ENCODE measurements around the gene PARVB.

PARVB gene, protein sequence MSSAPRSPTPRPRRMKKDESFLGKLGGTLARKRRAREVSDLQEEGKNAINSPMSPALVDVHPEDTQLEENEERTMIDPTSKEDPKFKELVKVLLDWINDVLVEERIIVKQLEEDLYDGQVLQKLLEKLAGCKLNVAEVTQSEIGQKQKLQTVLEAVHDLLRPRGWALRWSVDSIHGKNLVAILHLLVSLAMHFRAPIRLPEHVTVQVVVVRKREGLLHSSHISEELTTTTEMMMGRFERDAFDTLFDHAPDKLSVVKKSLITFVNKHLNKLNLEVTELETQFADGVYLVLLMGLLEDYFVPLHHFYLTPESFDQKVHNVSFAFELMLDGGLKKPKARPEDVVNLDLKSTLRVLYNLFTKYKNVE

GRCh38 chr22:44024288-44024921 is at the start of gene PARVB:
Gene PARVB (plus strand): TSS chr22:44024302. CDS start chr22:44024340, 38 bp downstream.
- no peak for DNase-seq

DNA sequence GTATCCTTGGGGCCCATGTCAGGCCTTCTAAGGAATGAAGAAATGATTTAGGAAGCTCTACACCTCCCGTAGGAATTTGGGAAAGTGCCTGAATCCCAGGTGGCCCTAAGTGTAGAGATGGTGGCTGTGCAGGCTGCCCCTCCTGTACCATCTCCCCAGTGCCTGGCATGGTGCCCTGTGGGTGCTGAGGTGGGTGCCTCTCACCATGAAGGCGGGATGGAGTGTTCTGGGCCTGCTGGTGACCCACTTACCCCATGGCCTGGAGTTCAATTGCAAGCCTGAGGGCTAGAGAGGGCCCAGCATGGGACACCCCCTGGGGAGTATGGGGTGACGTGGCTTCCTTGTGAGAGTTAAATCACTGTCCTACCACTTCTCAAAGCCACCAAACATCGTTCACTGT is 49.1 kb upstream of the PARVB start:
- no peak for DNase-seq

DNA sequence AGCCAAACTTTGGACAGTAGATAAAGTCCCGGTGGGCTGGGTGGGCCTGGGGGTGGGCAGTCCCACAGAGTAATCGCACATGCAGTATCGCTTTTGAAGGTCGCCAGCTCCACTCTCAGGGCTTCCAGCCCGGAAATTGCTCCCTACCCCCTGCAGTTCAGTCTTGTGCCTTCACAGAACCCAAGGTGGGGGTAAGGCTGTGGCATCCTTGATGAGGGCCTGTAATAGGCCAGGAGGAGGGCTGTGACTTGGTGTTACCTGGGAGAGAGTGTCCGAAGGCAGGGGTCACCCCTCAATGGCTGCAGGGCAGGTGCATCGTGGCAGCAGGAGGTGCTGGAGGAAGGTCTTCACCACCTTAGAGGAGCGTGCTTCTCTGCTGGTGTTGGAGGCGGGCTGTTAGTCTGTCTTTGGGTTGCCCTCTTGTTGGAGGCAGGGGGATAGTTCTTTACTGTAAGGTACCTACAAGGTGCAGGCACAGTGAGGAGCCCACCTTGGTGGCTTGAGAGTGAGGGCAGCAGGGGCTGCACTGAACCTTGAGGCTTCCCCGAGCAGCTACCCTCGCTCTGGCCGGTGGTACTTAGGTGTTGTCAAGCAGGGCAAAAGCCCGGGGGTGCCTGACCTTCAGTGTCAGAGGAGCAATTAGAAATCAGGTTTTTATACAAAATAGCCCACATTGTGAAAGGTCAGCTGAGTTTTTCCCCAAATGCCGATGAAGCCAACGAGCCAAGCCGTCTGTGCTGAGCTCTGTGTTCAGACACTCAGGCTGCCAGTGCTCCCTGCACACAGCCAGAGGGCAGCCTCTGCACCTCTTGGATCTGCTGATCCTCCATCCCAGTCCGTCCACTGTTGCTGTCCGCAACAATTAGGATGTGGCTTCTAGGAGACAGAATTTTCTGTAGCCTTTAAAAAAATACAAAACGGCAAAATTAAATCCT is 47.0 kb upstream of the PARVB start:
- DNase-seq = no peak

- no peak for DNase-seq
Observed at GRCh38 chr22:43978558-43978957, 45.5 kb upstream of the PARVB start.

DNA sequence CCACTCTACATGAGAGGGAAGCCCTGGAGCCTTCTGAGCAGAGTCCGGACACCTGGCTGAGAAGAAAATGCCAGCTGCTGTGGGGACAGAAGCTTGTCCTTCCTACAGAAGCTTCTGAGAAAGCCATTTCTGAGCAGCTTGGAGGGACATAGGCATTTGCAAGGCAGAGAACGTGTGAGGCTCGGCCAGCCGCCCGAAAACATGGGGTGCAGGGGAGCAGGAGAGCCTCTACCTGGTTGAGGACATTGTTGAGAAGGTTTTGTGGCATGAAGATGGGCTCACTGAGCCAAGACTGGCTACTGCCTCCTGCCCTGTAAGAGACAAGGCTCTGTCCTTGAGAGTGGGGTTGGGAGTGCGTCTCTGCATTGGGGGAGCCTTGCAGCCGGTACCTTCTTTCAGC is 43.5 kb upstream of the PARVB start:
- DNase-seq = no peak

- no peak for DNase-seq
Observed at GRCh38 chr22:43980996-43981395, 43.1 kb upstream of the PARVB start.

GRCh38 chr22:43983808-43984207 is 40.3 kb upstream of the PARVB start:
- DNase-seq = no peak

DNA sequence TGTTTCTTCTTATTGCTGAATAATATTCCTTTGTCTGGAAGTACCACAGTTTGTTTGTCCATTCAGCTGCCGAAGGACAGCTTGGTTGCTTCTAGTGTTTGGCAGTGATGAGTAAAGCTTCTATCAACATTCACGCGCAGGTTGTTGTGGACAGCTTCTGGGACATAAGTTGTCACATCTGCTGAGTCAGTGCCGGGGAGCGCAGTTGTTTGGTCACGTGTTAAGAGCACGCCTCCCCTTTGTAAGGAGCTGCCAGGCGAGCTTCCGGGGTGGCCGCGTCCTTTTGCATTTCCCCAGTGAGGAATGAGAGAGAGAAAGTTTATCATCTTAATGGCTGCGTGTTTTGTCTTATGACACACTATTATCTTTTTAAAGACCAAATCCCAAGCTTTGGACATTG is 38.6 kb upstream of the PARVB start:
- no peak for DNase-seq

DNA sequence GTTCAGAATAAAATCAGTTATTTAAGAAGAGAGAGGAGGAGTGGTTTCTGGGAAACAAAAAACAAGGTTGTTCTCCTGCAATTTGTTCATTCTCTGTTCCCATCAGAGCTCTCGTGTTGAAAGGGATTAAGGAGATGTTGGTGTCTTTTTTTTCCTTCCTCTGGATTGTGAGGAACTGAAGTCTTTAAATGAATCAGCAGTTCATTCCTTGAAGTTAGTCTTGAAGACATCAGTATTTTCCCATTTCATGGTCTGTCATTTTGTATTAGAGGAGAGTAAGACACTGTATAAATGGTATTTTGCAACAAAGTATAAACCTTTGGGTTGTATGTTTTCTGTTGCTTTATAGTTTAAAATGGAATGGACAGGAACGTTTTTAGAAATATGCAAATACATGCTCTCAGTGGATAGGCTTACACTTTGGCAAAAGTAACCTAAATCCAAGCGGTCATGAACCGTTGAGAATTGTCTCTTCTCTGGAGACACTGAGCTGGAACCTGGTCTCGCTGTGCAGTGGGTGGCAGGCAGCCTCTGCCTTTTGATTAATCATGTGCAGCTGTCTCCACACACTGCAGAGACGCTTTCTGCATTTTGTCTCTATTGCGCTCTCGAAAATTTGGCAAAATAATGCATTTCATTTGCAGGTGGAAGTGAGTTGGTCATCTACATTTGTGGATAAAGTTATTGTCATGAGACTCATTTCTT is 35.8 kb upstream of the PARVB start:
- no peak for DNase-seq

DNA sequence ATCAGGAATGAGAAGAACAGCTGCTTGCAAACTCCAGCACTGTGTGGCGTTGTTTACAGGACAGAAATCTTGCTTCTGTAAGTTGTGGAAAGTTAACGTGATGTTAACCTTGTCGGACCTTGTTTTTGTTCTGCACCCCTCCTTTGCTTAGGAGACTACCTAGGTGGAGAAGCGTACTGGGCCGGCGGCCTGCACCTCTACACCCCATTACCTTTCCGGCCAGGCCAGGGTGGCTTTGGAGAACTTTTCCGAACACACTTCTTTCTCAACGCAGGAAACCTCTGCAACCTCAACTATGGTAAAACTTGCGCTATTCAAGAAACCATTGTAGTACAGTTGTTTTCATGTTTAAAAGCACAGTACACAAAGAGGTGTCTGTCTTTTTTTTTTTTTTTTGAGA is 35.1 kb upstream of the PARVB start:
- DNase-seq = no peak

DNA sequence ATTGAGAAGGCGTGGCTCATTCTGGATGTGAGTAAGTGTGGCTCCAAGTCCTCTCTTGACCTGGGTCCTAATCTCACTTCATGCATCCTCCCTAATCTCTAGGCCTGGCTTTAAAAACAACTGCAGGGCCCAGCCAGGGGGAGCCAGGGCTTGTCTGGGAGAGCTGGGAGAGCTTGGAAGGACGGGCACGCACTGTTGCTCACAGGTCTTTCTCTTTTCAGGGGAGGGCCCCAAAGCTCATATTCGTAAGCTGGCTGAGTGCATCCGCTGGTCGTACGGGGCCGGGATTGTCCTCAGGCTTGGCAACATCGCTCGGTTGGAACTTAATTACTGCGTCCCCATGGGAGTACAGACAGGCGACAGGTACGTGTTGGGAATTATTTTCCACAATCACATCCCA is 34.1 kb upstream of the PARVB start:
- no peak for DNase-seq

- DNase-seq = no peak
Observed at GRCh38 chr22:43991316-43992020, 32.6 kb upstream of the PARVB start.

DNA sequence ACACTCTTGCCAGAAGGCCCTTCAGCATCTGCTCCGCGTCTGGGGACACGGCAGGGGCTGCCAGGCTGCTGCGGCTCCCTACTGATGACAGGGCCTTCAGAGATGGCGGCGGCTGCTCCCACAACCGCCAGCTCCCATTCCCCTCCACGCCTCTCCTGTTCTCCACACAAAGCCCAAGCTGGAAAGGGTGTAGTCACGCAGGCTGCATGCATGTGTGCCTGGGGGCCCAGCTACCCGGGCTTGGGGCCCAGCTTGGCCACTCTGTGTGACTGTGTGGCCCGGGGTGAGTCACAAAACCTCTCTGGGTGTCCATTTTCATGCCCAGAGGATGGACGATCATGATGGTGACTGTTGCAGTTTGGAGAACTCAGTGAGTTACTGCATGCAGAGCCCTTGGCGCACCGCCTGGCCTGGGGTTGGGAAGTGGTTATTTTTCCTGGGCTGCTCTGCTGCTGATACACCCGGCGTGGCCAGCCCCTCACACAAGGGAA is 31.7 kb upstream of the PARVB start:
- DNase-seq = no peak

GRCh38 chr22:43993072-43993760 is 30.9 kb upstream of the PARVB start:
- DNase-seq = no peak

- DNase-seq = no peak
Observed at GRCh38 chr22:43994006-43994405, 30.1 kb upstream of the PARVB start.

DNA sequence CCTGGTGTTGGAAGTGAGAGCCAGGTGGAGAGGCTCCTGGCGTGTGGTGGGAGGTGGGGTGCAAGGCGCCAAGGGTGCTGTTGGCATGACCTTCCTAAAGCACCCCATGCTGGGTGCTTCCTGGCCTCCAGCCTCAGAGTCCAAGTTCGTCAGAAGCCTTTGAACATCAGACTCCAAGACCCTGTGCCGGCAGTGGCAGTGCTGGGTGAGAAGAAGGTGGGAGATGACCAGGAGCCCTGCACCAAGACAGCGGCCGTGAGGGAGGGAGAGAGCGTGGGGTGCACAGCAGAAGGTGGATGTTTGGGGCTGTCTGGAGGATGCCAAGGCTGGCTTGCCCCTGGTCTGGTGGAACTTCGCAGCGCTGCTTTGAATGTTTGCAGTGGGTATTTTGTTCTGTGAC is 29.7 kb upstream of the PARVB start:
- DNase-seq = no peak

DNA sequence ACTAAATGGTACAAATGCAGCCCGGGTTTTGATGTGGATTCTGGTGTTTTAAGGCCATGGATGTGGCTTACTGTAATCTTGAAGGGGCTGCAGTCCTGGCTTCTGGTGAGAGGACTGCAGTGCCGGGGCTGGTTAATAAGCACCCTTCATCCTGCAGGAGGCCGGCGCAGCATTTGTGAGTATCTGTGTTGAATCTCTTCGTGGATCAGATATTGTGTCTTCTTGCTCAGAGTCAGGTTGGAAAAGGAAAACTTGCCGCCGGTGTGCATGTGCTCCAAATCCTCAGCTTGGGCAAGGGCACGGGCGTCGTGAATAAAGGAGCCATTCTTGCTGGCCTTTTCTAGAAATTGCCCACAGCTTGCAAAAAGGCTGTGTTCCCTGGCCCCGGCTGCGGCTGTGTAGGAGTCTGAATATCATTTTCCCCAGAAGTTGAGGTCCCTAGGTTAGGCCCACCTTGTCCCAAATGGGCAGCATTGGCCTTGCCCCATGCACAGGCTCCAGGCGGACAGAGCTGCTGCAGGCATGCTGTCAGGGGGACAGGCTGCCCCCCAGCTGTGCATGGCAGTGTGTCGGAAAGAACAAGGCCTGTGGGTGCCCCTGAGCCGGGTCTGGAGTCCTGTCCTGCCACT is 28.9 kb upstream of the PARVB start:
- DNase-seq = no peak

- DNase-seq = no peak
Observed at GRCh38 chr22:43995798-43996169, 28.3 kb upstream of the PARVB start.

GRCh38 chr22:43996170-43996980 is 27.7 kb upstream of the PARVB start:
- no peak for DNase-seq

- no peak for DNase-seq
Observed at GRCh38 chr22:43996981-43997265, 27.2 kb upstream of the PARVB start.

Data from NCI-H524 treated with DMSO at 0.1 percent for 48 hours (cell line).